Measurements from ENCODE around the gene GRID1.

The GRID1 gene

DNA sequence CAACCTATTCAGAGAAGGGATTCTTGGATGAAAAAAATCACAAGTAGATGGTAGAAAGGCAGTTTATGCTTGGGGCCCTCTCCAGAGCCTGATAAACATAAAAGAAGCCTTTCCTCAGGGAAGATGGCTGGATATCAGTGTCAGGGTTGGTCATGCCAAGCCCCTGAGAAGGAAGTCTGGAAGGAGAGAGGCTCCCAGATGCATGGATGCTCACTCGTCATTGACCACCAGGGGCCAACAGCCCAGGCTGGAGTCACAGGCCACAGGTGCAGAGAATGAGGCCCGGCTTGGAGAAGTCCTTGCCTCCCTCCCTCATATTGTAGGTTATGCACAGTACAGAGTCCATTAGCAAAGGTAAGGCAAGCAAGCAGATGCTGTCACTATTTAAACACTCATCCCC lies 506.7 kb downstream of the GRID1 start:
- no peaks in the 10 kb centered on the region for H3K9me3 Mint-ChIP-seq
- TF ChIP-seq, protein P1, sequence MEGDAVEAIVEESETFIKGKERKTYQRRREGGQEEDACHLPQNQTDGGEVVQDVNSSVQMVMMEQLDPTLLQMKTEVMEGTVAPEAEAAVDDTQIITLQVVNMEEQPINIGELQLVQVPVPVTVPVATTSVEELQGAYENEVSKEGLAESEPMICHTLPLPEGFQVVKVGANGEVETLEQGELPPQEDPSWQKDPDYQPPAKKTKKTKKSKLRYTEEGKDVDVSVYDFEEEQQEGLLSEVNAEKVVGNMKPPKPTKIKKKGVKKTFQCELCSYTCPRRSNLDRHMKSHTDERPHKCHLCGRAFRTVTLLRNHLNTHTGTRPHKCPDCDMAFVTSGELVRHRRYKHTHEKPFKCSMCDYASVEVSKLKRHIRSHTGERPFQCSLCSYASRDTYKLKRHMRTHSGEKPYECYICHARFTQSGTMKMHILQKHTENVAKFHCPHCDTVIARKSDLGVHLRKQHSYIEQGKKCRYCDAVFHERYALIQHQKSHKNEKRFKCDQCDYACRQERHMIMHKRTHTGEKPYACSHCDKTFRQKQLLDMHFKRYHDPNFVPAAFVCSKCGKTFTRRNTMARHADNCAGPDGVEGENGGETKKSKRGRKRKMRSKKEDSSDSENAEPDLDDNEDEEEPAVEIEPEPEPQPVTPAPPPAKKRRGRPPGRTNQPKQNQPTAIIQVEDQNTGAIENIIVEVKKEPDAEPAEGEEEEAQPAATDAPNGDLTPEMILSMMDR (IDR thresholded peaks at IDR 0.05) = no peak
- peaks cover 41% of the 10 kb centered on the region for H3K4me1 Mint-ChIP-seq
- H3K27me3 Mint-ChIP-seq (ENCODE audit: low read depth, poor library complexity) = peaks cover 7% of the 10 kb centered on the region
- H3K4me3 Mint-ChIP-seq = no peak overlapping the region
- H3K36me3 Mint-ChIP-seq (ENCODE audit: low read depth) = no peaks in the 10 kb centered on the region
- DNase-seq = no peak
- H3K27ac Mint-ChIP-seq = no peak overlapping the region

DNA sequence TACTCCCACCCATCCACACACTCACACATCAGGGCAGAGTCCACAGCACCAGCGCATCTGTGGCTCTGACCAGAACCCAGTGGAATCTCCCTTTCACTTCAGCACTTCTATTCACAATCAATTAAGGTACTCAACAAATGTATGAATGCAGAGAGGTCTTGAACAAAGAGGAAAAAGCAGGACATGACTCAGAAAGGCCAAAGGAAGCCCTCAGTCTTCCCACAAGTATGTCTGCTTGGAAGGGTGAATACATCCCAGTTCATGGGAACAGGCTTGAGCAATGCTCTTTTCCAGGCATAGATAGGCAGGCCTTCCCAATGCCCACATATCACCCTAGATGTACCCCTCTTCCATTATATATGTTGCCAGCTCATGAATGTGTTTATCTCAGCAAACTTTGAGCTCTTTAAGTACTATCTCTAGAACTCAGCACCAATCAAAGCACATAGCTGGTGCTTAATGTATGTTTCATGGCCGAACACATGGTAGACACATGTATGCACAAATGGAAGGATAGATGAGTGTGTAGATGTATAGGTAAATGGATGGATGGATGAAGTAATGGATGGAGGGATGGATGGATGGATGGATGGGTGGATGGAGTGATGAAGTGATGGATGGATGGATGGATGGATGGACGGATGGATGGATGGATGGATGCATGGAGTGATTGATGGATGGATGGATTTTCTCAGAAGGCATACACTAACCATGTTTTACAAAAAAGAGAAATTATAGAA lies 507.6 kb downstream of the GRID1 start:
- Mint-ChIP-seq H3K27me3 (ENCODE audit: low read depth, poor library complexity) (peaks cover 10% of the 10 kb centered on the region), H3K36me3 (ENCODE audit: low read depth) (no peaks in the 10 kb centered on the region), H3K4me1 (peaks cover 32% of the 10 kb centered on the region), H3K27ac (no peak overlapping the region), H3K4me3 (no peak overlapping the region), H3K9me3 (no peaks in the 10 kb centered on the region)
- DNase-seq = no peak
- TF ChIP-seq, protein P1 (IDR thresholded peaks at IDR 0.05) = no peak

- DNase-seq = no peak
- Mint-ChIP-seq H3K4me1 (peaks cover 20% of the 10 kb centered on the region), H3K36me3 (ENCODE audit: low read depth) (no peaks in the 10 kb centered on the region), H3K27ac (no peak overlapping the region), H3K27me3 (ENCODE audit: low read depth, poor library complexity) (peaks cover 10% of the 10 kb centered on the region), H3K4me3 (no peak overlapping the region), H3K9me3 (peaks cover 5% of the 10 kb centered on the region)
- TF ChIP-seq, protein P1 (IDR thresholded peaks at IDR 0.05) = no peak
Measured at GRCh38 chr10:85857791-85858190, 508.8 kb downstream of the GRID1 start.

DNA sequence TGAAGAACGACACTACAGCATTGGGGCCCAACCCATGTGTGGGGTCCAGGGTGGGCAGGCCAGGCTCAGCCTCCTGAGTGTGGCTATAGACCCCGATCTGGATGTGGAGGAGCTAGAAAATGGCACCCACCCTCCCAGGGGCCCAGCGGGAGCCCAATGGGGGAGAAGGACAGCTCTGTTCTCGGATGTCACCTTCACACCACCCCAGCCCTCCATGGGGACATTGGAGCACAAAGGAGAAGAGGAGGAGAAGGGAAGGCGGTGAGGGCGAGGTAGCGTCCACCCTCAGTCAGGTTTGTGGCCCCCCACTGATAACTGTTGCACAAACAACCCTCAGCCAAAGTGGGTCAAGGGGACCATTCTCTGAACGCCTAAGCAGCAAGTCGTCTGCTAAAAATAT lies 509.3 kb downstream of the GRID1 start:
- TF ChIP-seq, protein P1 (IDR thresholded peaks at IDR 0.05) = no peak
- peaks cover 10% of the 10 kb centered on the region for H3K27me3 Mint-ChIP-seq (ENCODE audit: low read depth, poor library complexity)

DNA sequence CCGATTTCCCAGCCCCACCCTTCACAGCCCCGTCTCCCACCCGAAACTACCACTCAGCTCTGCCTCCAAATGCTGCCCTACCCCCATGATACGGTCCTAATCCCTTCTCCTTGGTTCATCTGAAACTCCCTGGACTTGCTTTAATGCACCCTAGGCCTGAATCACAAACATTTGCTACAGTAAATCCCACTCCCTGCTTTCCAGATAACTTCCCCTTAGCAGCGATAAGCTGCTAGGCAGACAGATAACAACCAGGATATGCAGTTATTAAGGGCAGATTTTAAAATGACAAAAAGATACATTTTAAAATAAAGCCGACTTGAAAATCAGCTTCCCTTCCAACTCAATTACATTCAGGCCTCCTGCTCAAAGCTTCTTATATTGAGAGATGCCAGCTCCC lies 514.7 kb downstream of the GRID1 start:
- DNase-seq = no peak
- Mint-ChIP-seq H3K4me1 (no peaks in the 10 kb centered on the region), H3K4me3 (no peak overlapping the region), H3K9me3 (peaks cover 23% of the 10 kb centered on the region), H3K27ac (no peak overlapping the region), H3K36me3 (ENCODE audit: low read depth) (peaks cover 9% of the 10 kb centered on the region), H3K27me3 (ENCODE audit: low read depth, poor library complexity) (peaks cover 18% of the 10 kb centered on the region)
- TF ChIP-seq, protein P1 (IDR thresholded peaks at IDR 0.05) = no peak

More for the DNA sequence above, 509.3 kb downstream of the GRID1 start:
- H3K4me3 Mint-ChIP-seq = no peak overlapping the region
- peaks cover 6% of the 10 kb centered on the region for H3K9me3 Mint-ChIP-seq
- H3K27ac Mint-ChIP-seq = no peak overlapping the region
- DNase-seq = no peak
- H3K4me1 Mint-ChIP-seq = peaks cover 15% of the 10 kb centered on the region
- H3K36me3 Mint-ChIP-seq (ENCODE audit: low read depth) = no peaks in the 10 kb centered on the region

DNA sequence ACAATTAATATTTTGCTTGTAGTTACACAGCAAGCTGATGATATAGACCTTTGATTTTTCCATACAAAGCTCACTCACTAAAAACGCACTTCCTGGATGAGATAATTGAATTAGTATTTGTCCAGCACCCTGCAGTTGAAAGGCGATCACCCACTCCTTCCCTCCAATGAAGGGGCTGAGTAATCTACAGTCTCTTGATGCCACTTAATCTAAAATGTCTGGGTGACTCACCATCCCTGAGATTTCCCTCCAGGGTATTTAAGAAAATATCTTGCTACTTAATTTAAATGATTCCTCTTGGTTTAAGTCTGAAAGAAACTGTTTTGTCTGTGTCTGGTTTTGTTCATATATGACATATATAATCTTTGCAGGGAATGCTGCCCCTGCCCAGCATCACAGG lies 515.3 kb downstream of the GRID1 start:
- Mint-ChIP-seq H3K27ac (no peak overlapping the region), H3K9me3 (peaks cover 23% of the 10 kb centered on the region), H3K4me1 (no peaks in the 10 kb centered on the region), H3K4me3 (no peak overlapping the region), H3K27me3 (ENCODE audit: low read depth, poor library complexity) (peaks cover 16% of the 10 kb centered on the region), H3K36me3 (ENCODE audit: low read depth) (peaks cover 9% of the 10 kb centered on the region)
- no peak for DNase-seq
- TF ChIP-seq, protein P1 (IDR thresholded peaks at IDR 0.05) = no peak

All from nephron progenitor cell (in vitro differentiated cells).